Right lobe of liver (tissue), 4 donors: ENCODE results near the gene GABRB2.

Experiments used
- CTCF ChIP-seq, 4 donors: fragments of 200-600 bp in 3 of 4; fragments of 450-650 bp in 1 of 4; IDR thresholded peaks; one replicate each; pipeline versions ENCODE4 v1.5.1 to v1.8.0; 2016 to 2022; ENCODE audit warnings: antibody characterized with exemption in 4 of 4, mild to moderate bottlenecking in 2 of 4
- POLR2A ChIP-seq: fragments of 450-650 bp; IDR thresholded peaks from one replicate; pipeline ENCODE4 v1.6.1; 2017; ENCODE audit warnings: antibody characterized with exemption, mild to moderate bottlenecking
- donor health status: DM: no; HTN: no; CAD: no.
- donor health status: DM: no; HTN: no; CAD: no.
- donor health status: DM: no; HTN: yes; CAD: no.

GRCh38 chr5:161406880-161407279 lies 139.6 kb downstream of the GABRB2 start:
- no peak for TF ChIP-seq CTCF (IDR thresholded peaks at IDR 0.05)
- TF ChIP-seq POLR2A = no peak
